GM18909 (cell line): ENCODE measurements around the gene TMEM243.

Source experiments
- ATAC-seq: cut with Tn5 transposase; IDR thresholded peaks from one replicate; pipeline ENCODE4 v1.9.1; 2021; ENCODE audit warnings: mild to moderate bottlenecking; ENCODE audit not compliant: unreplicated experiment, poor library complexity

Gene TMEM243

DNA sequence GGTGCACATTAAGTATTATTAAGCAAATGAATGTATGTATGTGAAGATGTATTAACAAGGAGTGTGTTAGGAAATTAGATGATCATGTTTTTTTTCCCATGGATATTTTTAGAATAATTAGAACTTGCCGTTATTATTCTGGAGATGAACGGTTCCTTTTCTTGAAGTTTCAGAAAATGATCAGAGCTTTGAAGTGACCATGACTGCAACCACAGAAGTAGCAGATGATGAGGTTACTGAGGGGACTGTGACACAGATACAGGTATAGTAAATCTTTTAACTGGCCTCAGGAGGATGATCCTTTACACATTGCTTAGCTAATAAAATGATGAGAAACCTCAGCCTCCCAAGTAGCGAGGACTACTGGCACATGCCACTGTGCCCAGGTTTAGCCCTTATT lies 48.7 kb downstream of the TMEM243 start:
- no peak for ATAC-seq

DNA sequence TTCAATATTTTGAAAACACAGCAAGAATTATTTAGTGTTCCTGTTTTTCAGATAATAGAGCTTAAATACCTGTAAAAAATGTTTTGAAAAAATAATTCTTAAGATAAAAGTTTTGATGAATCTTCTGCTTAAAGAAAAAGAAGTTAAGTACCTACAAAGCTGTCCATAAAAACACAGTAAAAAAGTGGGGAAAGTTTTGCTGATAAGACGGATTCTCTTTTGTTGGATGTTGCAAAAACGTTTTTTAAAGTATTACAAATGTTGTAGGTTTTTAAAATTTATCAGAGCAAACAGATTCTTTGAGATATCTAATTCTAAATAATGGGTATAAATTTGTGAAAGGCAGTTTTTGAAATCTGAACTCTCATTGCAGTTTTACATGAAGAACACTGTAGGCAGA lies 55.1 kb downstream of the TMEM243 start:
- no peak for ATAC-seq

DNA sequence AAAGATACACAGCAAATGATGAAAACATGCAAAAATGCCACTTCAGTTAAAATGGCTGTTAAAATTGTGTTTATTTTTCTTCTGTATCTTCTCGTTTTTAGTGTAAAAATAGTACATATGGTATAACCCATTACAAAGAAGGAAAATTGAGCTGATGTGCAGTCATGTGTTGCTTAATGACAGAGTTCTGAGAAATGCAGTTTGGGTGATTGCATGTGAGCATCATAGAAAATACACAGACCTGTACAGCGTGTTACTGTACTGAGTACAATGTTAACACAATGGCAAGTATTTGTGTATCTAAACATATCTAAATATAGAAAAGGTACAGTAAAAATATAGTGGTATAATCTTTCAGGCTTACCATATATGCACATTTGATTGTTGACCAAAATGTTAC lies 60.0 kb downstream of the TMEM243 start:
- peak; percentile 53 for ATAC-seq

GRCh38 chr7:87156709-87157108 lies 62.8 kb downstream of the TMEM243 start:
- no peak for ATAC-seq

DNA sequence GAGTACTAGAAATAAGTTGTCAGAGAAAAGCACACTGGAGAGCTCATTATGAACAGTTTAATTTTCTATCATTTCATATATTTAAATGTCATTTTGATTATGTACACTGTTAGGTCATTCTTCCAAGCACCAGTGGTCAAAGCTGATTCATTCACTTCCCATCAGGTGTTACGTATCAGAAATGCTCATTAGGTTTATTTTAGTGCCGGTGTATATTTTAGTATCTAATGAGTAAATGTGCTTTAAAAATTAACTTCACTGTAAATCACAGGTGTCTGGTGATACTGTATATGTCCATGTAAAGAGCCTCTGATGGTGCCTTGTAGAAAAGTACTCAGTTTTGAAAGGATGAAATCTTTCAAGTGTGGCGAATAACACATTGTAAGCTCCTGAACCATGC lies 63.7 kb downstream of the TMEM243 start:
- ATAC-seq = no peak

DNA sequence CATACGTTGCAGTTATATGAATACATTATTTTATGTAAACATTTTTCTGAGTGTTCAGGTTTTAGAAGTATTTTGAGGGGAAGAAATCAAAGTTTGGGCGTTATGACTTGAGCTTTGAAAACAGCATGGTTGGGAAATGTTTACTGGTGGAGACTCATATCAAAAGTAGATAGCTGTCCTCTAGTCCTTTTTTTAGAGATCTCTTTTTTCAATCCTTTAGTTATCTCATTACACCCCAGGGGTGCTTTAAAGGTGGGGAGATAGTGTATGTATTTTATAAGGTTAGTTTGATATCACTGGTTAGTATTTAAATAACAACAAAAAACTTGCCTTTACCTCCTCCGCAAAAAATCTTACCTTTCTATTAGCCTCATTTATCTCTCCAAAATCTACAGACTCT lies 65.0 kb downstream of the TMEM243 start:
- no peak for ATAC-seq

- ATAC-seq = no peak
Measured at GRCh38 chr7:87154166-87154565, 65.4 kb downstream of the TMEM243 start.

GRCh38 chr7:87152897-87153641 lies 66.5 kb downstream of the TMEM243 start:
- ATAC-seq = peak; percentile 16

DNA sequence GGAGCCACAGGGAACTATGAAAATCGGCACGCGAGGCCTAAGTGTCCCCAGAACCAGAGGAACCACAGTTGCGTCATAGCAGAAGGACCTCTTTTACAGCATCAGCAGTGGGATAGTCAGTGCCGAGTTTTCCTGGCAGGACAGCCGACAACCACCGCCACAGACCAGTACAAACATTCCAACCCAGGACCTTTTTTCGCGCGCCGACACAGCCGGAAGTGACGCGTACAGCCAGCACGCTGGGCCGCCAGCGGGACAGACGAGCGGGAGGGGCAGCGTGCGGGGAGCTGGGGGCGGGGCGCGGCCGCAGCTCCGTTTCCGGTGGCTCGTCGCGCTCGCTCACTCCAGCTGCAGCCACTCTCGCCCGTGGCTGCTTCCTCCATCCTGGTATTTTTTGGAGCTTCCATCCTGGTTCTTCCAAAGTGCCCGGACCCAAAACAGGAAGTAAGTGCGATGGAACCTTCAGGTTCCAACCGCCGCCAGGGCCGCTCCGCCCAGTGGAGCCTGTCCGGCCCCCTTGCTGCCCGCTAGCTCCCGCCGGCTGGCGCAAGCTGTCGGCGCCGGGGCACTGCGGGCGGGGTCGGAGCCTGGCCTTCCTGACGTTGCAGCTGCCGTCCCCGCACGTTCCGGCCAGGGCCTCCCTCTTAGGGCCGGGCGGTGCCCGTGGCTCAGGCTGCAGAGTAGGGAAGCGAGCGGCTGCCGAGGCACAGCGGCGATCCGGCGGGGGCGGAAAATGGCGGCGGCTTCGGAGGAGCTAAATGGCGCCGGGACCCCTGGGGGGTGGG lies 67.2 kb downstream of the TMEM243 start, which contains the start of gene DMTF1:
DMTF1 (plus strand) TSS at position 342 of the 785 bp plus-strand sequence. CDS start 12,489 bp downstream, outside the sequence.
- peak; percentile 88 for ATAC-seq

GRCh38 chr7:87151729-87152111 lies 67.8 kb downstream of the TMEM243 start:
- ATAC-seq = peak; percentile 34

- no peak for ATAC-seq
Measured at GRCh38 chr7:87151002-87151728, 68.4 kb downstream of the TMEM243 start.

GRCh38 chr7:87148332-87148955 lies 71.1 kb downstream of the TMEM243 start:
- ATAC-seq = no peak

DNA sequence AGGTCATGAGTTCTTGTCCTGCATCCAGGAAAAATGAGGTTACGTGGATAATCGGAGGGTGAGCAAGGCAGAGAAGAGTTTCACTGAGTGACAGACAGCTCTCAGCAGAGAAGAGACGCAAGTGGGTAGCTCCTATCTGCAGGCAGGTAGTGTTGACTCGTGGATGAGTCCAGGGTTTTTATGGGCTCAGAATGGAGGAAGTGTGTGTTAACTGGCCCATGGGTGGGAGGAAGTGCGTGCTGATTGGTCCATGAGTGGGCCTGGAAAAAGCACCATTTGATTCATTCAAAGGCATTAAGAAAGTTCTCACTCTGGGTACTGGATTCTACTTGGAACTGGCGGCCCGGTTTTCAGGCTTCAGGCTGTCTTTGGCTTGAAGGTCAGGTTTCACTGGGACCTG lies 72.0 kb downstream of the TMEM243 start:
- no peak for ATAC-seq

DNA sequence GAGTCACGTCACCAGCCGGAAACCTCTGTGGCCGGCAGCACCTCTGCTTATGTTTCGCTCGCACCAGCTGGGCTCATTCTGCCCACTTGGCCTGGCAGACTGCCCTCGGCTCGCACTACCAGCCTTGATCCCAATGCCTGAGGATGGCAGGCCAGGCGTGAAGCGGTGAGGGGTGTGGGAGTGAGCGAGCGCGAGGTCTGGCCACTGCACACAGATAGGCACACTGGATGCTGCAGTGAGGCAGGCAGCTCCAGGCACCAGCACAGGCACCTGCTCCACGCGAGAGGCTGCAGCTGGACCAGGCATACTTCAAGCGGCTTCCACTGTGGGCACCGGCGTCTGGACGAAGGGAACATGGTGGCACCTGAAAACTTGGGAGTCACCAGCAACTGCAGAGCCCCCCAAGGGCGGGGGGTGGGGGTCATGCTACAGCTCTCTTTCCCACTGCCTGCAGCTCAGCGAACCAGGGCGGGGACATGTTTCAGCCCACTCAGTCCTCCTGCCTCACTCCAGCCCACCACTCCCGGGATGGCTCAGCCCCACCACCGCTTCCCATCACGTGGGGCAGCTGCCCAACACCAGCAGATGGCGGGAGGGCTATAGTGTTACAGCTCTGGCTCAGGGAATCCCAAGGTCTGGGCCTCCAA lies 72.7 kb downstream of the TMEM243 start:
- ATAC-seq = no peak
